Ishikawa (cell line): ENCODE results near the gene EPB41L2.

Source experiments
- CEBPB ChIP-seq: IDR thresholded peaks from 2 replicates; pipeline ENCODE4 v1.6.1; 2012
- CREB1 ChIP-seq: IDR thresholded peaks from 2 replicates; pipeline ENCODE4 v1.6.1; 2012; ENCODE audit warnings: low read depth
- EGR1 ChIP-seq: IDR thresholded peaks from 2 replicates; pipeline ENCODE4 v1.6.1; 2012
- EP300 ChIP-seq: IDR thresholded peaks from 2 replicates; pipeline ENCODE4 v1.6.1; 2012; ENCODE audit warnings: borderline replicate concordance
- FOXM1 ChIP-seq: IDR thresholded peaks from 2 replicates; pipeline ENCODE4 v1.6.1; 2012; ENCODE audit warnings: low read depth, borderline replicate concordance
- MAX ChIP-seq: IDR thresholded peaks from 2 replicates; pipeline ENCODE4 v1.6.1; 2012
- NFIC ChIP-seq: IDR thresholded peaks from 2 replicates; pipeline ENCODE4 v1.6.1; 2012
- RAD21 ChIP-seq: IDR thresholded peaks from 2 replicates; pipeline ENCODE4 v1.6.1; 2012; ENCODE audit warnings: low read depth
- REST ChIP-seq: IDR thresholded peaks from 2 replicates; pipeline ENCODE4 v1.6.1; 2012; ENCODE audit warnings: low read depth, mild to moderate bottlenecking
- TAF1 ChIP-seq: IDR thresholded peaks from 2 replicates; pipeline ENCODE4 v1.6.1; 2012; ENCODE audit warnings: low read depth, mild to moderate bottlenecking
- TCF12 ChIP-seq: IDR thresholded peaks from 2 replicates; pipeline ENCODE4 v1.6.1; 2012; ENCODE audit warnings: low read depth
- TEAD4 ChIP-seq: IDR thresholded peaks from 2 replicates; pipeline ENCODE4 v1.6.1; 2012
- USF1 ChIP-seq: IDR thresholded peaks from 2 replicates; pipeline ENCODE4 v1.6.1; 2012
- YY1 ChIP-seq: IDR thresholded peaks from 2 replicates; pipeline ENCODE4 v1.6.1; 2012; ENCODE audit warnings: low read depth
- ZBTB7A ChIP-seq: IDR thresholded peaks from 2 replicates; pipeline ENCODE4 v1.6.1; 2012; ENCODE audit warnings: low read depth

EPB41L2 gene

GRCh38 chr6:130834482-130835251 is 228.4 kb downstream of the EPB41L2 start:
- TF ChIP-seq CREB1, result no peak
- no peak for TF ChIP-seq ZBTB7A
- no peak for TF ChIP-seq FOXM1
- no peak for TF ChIP-seq EP300
- no peak for TF ChIP-seq EGR1
- no peak for TF ChIP-seq REST
- TF ChIP-seq RAD21, result no peak
- TF ChIP-seq TEAD4, result no peak
- no peak for TF ChIP-seq USF1
- no peak for TF ChIP-seq YY1
- TF ChIP-seq MAX, result no peak
- TF ChIP-seq CEBPB, result no peak
- no peak for TF ChIP-seq TAF1
- TF ChIP-seq TCF12, result no peak
- no peak for TF ChIP-seq NFIC

GRCh38 chr6:130833569-130833968 is 229.5 kb downstream of the EPB41L2 start:
- TF ChIP-seq TEAD4, result no peak
- no peak for TF ChIP-seq CREB1
- TF ChIP-seq EGR1, result no peak
- TF ChIP-seq ZBTB7A, result no peak
- no peak for TF ChIP-seq TAF1
- no peak for TF ChIP-seq FOXM1
- TF ChIP-seq USF1, result no peak
- no peak for TF ChIP-seq REST
- no peak for TF ChIP-seq MAX

GRCh38 chr6:130831607-130832006 is 231.4 kb downstream of the EPB41L2 start:
- no peak for TF ChIP-seq CREB1
- TF ChIP-seq TAF1, result no peak
- no peak for TF ChIP-seq RAD21
- no peak for TF ChIP-seq TCF12
- no peak for TF ChIP-seq USF1
- no peak for TF ChIP-seq YY1
- no peak for TF ChIP-seq TEAD4
- no peak for TF ChIP-seq EGR1
- TF ChIP-seq MAX, result no peak
- TF ChIP-seq REST, result no peak
- no peak for TF ChIP-seq CEBPB
- no peak for TF ChIP-seq NFIC
- TF ChIP-seq FOXM1, result no peak
- TF ChIP-seq EP300, result no peak
- no peak for TF ChIP-seq ZBTB7A
